K562 (cell line): ENCODE measurements around the gene SIGLEC6. TPM values are rescaled to one million over a fixed set of nuclear protein-coding genes. Genes with fewer than 3 reads are reported as not detected.

Source experiments
- ARID3B ChIP-seq: fragments of 250-450 bp; sonication (Bioruptor Pico); IDR thresholded peaks from 2 replicates; pipeline ENCODE4 v1.4.0; 2020; ENCODE audit warnings: borderline replicate concordance
- CCAR2 ChIP-seq: fragments of 200-400 bp; formaldehyde crosslinking; IDR thresholded peaks from 2 replicates; pipeline ENCODE4 v1.6.1; 2017; ENCODE audit warnings: mild to moderate bottlenecking, low read depth, low read length
- FOXK2 ChIP-seq, 2 experiments: fragments of 450-650 bp; IDR thresholded peaks in 1 of 2; conservative IDR thresholded peaks in 1 of 2; 2 replicates each; pipeline ENCODE4 v1.6.1; 2016; ENCODE audit warnings: low read depth in 2 of 2, mild to moderate bottlenecking in 1 of 2
- GABPB2 ChIP-seq: fragments of 250-450 bp; sonication (Bioruptor Pico); conservative IDR thresholded peaks from 2 replicates; pipeline ENCODE4 v1.5.1; 2021; ENCODE audit warnings: mild to moderate bottlenecking
- MAX ChIP-seq: sonication (generic); formaldehyde crosslinking; IDR thresholded peaks from 2 replicates; pipeline ENCODE4 v1.9.0; 2022; ENCODE audit warnings: mild to moderate bottlenecking, missing genetic modification reagents
- MYBL2 ChIP-seq, 2 experiments: fragments of 450-650 bp in 1 of 2; sonication (generic) in 1 of 2; formaldehyde crosslinking in 1 of 2; IDR thresholded peaks; 2 replicates each; pipeline versions ENCODE4 v1.6.1 to v1.8.1; 2017 to 2022; ENCODE audit warnings: borderline replicate concordance in 1 of 2, inconsistent platforms in 1 of 2, low read depth in 1 of 2, mild to moderate bottlenecking in 1 of 2, missing genetic modification reagents in 1 of 2, moderate library complexity in 1 of 2
- NBN ChIP-seq: fragments of 450-650 bp; IDR thresholded peaks from 2 replicates; pipeline ENCODE4 v1.6.1; 2016; ENCODE audit warnings: low read depth, mild to moderate bottlenecking
- NKRF ChIP-seq: fragments of 450-650 bp; IDR thresholded peaks from 2 replicates; pipeline ENCODE4 v1.6.1; 2016; ENCODE audit warnings: borderline replicate concordance
- SUPT5H ChIP-seq: fragments of 450-650 bp; IDR thresholded peaks from 2 replicates; pipeline ENCODE4 v1.6.1; 2016
- TCFL5 ChIP-seq: fragments of 250-450 bp; sonication (Bioruptor Pico); conservative IDR thresholded peaks from 2 replicates; pipeline ENCODE4 v1.6.1; 2021; ENCODE audit warnings: mild to moderate bottlenecking, moderate library complexity, matching md5 sums
- ZBTB11 ChIP-seq, 3 experiments: fragments of 200-800 bp in 1 of 3; fragments of 250-450 bp in 1 of 3; fragments of 450-650 bp in 1 of 3; sonication (Bioruptor Pico) in 1 of 3; sonication (Bioruptor generic) in 1 of 3; formaldehyde crosslinking in 1 of 3; IDR thresholded peaks; 2 replicates each; pipeline versions ENCODE4 v1.6.1 to v1.8.0; 2016 to 2022; ENCODE audit warnings: mild to moderate bottlenecking in 2 of 3, missing genetic modification characterization in 2 of 3, missing compliant biosample characterization in 1 of 3, moderate library complexity in 1 of 3
- ZNF124 ChIP-seq: sonication (generic); formaldehyde crosslinking; IDR thresholded peaks from 2 replicates; pipeline ENCODE4 v1.8.1; 2022; ENCODE audit warnings: missing genetic modification reagents
- ZNF133 ChIP-seq: fragments of 250-450 bp; sonication (Bioruptor Pico); IDR thresholded peaks from 2 replicates; pipeline ENCODE4 v1.4.0; 2020; ENCODE audit warnings: mild to moderate bottlenecking
- ZNF184 ChIP-seq: sonication (generic); formaldehyde crosslinking; IDR thresholded peaks from 2 replicates; pipeline ENCODE4 v1.5.0; 2020; ENCODE audit warnings: missing genetic modification reagents
- polyA plus RNA-seq, 8 experiments: library from polyadenylated mRNA; depleted of rRNA in 4 of 8; stranded (reverse) in 5 of 8; unstranded in 3 of 8; fragments of >200 nt; fragmentation: Nextera tagmentation in 2 of 8; fragmentation: Illumina TruSeq in 1 of 8; extraction: Ambion mirVana in 2 of 8; extraction: Trizol in 1 of 8; gene quantifications; 2 replicates each; pipeline versions ENCODE4 v1.2.1 to v1.2.3, GENCODE V29; 2011 to 2014; ENCODE audit warnings: inconsistent platforms in 1 of 8, missing spikeins in 1 of 8
- total RNA-seq, 7 experiments: library from RNA; depleted of rRNA in 6 of 7; stranded (reverse); fragments of >200 nt in 6 of 7; fragmentation: Illumina TruSeq in 2 of 7; extraction: Trizol in 2 of 7; gene quantifications; 2 replicates each; pipeline versions ENCODE4 v1.2.1 to v1.2.3, GENCODE V29; 2011 to 2021; ENCODE audit warnings: low replicate concordance in 1 of 7
- TF ChIP-seq, protein P1 (sequence below): fragments of 450-650 bp; formaldehyde crosslinking; IDR thresholded peaks from 2 replicates; pipeline ENCODE4 v1.4.0; 2020; ENCODE audit warnings: mild to moderate bottlenecking, moderate library complexity
- TF ChIP-seq, protein P2 (sequence below): fragments of 250-450 bp; sonication (Bioruptor Pico); IDR thresholded peaks from 2 replicates; pipeline ENCODE4 v1.4.0; 2020; ENCODE audit warnings: mild to moderate bottlenecking, moderate library complexity

The SIGLEC6 gene
- total and polyA plus RNA-seq, 9 of the 15 experiments (the other 6 are each of a cell fraction or from before 2014, with no cell fraction given), result 0.03 to 17.5 (median 0.71) TPM

GRCh38 chr19:51508059-51508733 lies 23.3 kb downstream of the SIGLEC6 start (continued):
- TF ChIP-seq ARID3B (CRISPR knock-in tag), result no peak
- TF ChIP-seq, protein P1, sequence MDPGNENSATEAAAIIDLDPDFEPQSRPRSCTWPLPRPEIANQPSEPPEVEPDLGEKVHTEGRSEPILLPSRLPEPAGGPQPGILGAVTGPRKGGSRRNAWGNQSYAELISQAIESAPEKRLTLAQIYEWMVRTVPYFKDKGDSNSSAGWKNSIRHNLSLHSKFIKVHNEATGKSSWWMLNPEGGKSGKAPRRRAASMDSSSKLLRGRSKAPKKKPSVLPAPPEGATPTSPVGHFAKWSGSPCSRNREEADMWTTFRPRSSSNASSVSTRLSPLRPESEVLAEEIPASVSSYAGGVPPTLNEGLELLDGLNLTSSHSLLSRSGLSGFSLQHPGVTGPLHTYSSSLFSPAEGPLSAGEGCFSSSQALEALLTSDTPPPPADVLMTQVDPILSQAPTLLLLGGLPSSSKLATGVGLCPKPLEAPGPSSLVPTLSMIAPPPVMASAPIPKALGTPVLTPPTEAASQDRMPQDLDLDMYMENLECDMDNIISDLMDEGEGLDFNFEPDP (CRISPR knock-in tag), result no peak
- no peak; the same call in 1 of the 2 replicates for TF ChIP-seq NKRF
- TF ChIP-seq GABPB2 (CRISPR knock-in tag), result no peak
- TF ChIP-seq SUPT5H, result no peak
- TF ChIP-seq MAX, result no peak
- peak; percentile 88 for TF ChIP-seq NBN
- no peak for TF ChIP-seq TCFL5 (CRISPR knock-in tag)
- no peak for TF ChIP-seq ZNF124 (CRISPR knock-in tag)
- TF ChIP-seq, protein P2, sequence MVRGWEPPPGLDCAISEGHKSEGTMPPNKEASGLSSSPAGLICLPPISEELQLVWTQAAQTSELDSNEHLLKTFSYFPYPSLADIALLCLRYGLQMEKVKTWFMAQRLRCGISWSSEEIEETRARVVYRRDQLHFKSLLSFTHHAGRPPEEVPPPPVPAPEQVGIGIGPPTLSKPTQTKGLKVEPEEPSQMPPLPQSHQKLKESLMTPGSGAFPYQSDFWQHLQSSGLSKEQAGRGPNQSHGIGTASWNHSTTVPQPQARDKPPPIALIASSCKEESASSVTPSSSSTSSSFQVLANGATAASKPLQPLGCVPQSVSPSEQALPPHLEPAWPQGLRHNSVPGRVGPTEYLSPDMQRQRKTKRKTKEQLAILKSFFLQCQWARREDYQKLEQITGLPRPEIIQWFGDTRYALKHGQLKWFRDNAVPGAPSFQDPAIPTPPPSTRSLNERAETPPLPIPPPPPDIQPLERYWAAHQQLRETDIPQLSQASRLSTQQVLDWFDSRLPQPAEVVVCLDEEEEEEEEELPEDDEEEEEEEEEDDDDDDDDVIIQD (CRISPR knock-in tag), result no peak
- peak; percentile 16 to 39; a peak in 1 of 4 replicates for TF ChIP-seq FOXK2 (conservative IDR thresholded peaks at IDR 0.05 in 1 of 2, IDR thresholded peaks at IDR 0.05 in 1 of 2; ENCODE audit: low read depth in 2 of 2)
- peak in 1 of 3 experiments; percentile 81; a peak in 2 of 6 replicates for TF ChIP-seq ZBTB11 (CRISPR knock-in tag; IDR thresholded peaks at IDR 0.05)
- TF ChIP-seq ZNF133 (CRISPR knock-in tag), result no peak
- no peak for TF ChIP-seq CCAR2
- no peak for TF ChIP-seq ZNF184 (CRISPR knock-in tag)
- TF ChIP-seq MYBL2 (IDR thresholded peaks at IDR 0.05; ENCODE audit: low read depth), result no peak
- no peak for TF ChIP-seq MYBL2 (CRISPR knock-in tag; IDR thresholded peaks at IDR 0.05; ENCODE audit: borderline replicate concordance)
